Stimulated activated CD8-positive, alpha-beta memory T cell treated with anti-CD3 and anti-CD28 coated beads, Interleukin-7, amount 100 ng/mL, for 48 hours (primary cell): Measurements from ENCODE around the gene YJU2.
"Not testable (repeated sequence)": the region's sequence is repeated elsewhere in the genome, so short reads cannot be mapped to it uniquely, and the experiment has no call there.

Experiments
- DNase-seq, 2 donors: peaks; one replicate each; pipeline ENCODE4 v3.0.0-alpha.2; 2020; ENCODE audit warnings: low read depth in 1 of 2; ENCODE audit errors: extremely low read depth in 1 of 2

YJU2 gene

GRCh38 chr19:4227771-4228170, 19.1 kb upstream of the YJU2 start:
- no peak for DNase-seq

DNA sequence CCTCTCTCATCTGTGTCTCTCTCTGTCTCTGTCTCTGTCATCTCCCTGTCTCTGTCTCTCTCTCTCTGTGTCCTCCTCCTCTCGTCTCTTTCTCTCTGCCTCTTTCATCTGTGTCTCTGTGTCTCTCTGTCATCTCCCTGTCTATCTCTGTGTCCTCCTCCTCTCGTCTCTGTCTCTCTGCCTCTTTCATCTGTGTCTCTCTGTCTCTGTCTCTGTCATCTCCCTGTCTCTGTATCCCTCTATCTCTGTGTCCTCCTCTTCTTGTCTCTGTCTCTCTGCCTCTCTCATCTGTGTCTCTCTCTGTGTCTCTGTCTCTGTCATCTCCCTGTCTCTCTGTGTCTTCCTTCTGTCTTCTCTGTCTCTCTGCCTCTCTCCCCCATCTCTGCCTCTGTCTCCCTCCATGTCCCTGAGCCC, 18.1 kb upstream of the YJU2 start:
- DNase-seq: no peak

DNA sequence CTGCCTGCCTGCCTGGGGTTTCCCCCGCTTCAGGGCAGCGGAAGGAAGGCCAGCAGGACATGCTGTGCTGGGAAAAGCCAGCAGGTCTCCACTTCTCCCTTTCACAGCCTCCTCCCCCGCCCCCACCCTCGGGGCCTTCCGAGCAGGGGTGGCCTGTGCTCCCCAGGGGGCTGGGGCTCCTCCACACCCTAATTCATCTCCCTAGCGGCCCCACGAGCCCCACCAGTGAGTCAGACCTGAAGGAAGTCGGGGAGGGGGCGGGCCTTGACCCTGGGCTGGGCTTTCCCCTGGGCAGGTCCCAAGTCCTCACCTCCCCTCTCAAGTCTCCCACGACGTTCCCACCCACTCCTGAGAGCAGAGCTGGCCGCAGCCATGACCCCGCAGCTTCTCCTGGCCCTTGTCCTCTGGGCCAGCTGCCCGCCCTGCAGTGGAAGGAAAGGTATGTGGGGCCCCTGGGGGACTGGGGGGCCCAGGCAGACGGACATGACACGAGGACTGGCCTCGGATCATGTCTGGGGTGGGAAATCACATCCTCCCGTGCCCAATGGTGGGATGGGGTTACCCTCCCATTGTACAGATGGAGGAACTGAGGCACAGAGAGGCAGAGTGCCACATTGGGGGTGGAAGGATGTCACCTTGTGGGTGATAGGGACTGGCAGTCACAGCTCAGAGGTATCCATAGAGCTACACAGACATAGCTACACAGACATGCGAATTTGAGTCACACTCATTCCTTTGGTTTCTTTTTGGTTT, 17.5 kb upstream of the YJU2 start, which contains the start of gene EBI3:
EBI3 (plus strand) TSS at position 345 of the 753 bp plus-strand sequence; CDS start at position 373, 28 bp downstream.
- DNase-seq: peak; percentile 43 to 59

DNA sequence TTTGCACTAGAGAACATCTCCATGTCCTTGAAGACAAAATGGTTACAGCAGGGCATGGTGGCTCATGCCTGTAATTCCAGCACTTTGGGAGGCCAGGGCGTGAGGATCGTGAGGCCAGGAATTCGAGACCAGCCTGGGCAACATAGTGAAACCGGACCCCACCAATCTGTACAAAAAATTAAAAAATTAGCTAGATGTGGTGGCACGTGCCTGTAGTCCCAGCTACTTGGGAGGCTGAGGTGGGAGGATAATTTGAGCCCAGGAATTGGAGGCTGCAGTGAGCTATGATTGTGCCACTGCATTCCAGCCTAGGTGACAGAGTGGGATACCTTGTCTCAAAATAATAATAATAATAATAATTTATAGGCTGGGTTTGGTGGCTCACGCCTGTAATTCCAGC, 16.6 kb upstream of the YJU2 start:
- DNase-seq: not testable (repeated sequence)

- DNase-seq: not testable (repeated sequence)
Observed at GRCh38 chr19:4231521-4231920, 15.4 kb upstream of the YJU2 start.

DNA sequence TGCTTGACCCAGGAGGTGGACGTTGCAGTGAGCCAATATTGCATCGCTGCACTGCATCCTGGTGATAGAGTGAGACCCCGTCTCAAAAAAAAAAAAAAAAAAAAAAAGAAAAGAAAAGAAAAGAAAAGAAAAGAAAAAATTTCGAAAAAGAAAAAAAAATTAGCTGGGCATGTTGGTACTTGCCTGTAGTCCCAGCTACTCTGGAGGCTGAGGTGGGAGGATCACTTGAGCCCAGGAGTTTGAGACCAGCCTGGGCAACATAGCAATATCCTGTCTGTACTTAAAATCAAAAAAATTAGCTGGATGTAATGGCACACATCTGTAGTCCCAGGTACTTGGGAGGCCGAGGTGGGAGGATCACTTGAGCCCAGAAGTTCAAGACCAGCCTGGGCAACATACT, 14.7 kb upstream of the YJU2 start:
- DNase-seq: not testable (repeated sequence)

DNA sequence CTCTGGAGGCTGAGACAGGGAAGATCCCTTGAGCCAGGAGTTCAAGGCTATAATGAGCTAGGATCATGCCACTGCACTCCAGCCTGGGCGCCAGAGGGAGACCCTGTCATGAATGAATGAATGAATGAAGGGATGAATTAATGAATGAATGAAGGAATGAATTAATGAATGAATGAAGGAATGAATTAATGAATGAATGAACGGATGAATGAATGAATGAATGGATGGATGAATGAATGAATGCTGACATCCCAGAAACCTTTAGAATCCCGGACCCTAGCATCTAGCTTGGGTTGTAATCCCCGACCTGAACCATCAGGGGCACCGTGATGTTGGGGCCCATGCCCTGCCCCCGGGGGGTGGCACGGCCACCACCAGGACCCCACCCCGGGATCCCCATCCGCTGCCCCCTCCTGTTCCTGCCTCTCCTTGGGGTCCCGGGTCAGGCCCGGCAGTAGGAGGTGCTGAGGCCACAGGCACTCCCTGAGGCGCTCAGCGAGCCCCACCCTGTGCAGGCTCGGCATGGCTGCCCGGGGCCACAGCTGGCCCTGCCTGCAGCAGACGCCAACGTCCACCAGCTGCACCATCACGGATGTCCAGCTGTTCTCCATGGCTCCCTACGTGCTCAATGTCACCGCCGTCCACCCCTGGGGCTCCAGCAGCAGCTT, 14.1 kb upstream of the YJU2 start:
- no peak for DNase-seq

GRCh38 chr19:4233282-4233853, 13.5 kb upstream of the YJU2 start:
- DNase-seq: peak; percentile 41 to 62

DNA sequence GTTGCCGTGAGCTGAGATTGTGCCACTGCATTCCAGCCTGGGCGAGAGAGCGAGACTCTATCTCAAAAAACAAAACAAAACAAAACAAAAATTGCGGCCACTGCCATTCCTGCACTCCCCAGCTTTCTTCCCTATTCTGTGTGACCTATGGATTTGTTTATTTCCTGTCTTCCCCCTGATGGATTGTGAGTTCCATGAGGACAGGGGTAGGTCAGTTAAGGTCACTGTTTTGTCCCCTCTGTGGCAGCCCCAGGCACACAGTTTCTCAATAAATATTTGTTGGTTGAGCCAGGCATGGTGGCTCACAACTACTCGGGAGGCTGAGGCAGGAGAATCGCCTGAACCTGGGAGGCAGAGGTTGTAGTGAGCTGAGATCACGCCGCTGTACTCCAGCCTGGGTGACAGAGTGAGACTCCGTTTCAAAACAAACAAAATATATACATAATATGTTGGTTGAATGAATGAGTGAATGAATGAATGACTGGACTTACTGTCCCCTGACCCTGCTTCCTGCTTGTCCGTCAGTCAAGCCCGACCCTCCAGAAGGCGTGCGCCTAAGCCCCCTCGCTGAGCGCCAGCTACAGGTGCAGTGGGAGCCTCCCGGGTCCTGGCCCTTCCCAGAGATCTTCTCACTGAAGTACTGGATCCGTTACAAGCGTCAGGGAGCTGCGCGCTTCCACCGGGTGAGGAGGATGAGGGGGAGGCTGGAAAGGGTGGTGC, 12.6 kb upstream of the YJU2 start:
- no peak for DNase-seq

GRCh38 chr19:4234862-4235201, 12.0 kb upstream of the YJU2 start:
- no peak for DNase-seq

- not testable (repeated sequence) for DNase-seq
Observed at GRCh38 chr19:4237510-4237909, 9.4 kb upstream of the YJU2 start.

GRCh38 chr19:4238831-4239230, 8.0 kb upstream of the YJU2 start:
- no peak for DNase-seq

- no peak for DNase-seq
Observed at GRCh38 chr19:4241824-4242430, 5.0 kb upstream of the YJU2 start.

DNA sequence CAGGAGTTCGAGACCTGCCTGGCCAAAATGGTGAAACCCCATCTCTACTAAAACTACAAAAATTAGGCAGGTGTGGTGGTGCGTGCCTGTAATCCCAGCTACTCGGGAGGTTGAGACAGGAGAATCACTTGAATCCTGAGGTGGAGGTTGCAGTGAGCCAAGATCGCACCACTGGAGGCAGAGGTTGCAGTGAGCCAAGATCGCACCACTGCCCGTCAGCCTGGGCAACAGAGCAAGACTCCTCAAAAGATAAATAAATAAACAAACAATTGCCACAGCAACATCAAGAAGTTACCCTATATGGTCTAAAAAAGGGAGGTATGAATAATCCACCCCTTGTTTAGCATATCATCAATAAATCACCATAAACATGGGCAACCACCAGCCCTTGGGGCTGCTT, 942 bp upstream of the YJU2 start:
- not testable (repeated sequence) for DNase-seq

GRCh38 chr19:4256563-4256962, 9.7 kb downstream of the YJU2 start:
- DNase-seq: no peak

DNA sequence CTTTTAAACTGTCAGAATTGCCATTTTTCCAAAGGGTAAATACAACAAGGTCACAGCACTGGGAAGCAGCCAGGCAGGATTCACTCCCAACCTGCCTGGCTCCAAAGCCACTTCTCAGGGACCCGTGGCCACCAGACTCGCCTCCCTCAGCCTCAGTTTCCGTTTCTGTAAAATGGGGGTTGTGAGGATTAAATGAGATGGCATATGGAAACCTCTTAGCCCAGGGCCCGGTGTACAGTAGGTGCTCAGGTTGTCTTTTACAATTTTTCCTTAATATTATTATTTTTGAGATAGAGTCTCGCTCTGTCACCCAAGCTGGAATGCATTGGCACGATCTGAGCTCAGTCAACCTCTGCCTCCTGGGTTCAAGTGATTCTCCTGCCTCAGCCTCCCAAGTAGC, 10.1 kb downstream of the YJU2 start:
- DNase-seq: no peak

DNA sequence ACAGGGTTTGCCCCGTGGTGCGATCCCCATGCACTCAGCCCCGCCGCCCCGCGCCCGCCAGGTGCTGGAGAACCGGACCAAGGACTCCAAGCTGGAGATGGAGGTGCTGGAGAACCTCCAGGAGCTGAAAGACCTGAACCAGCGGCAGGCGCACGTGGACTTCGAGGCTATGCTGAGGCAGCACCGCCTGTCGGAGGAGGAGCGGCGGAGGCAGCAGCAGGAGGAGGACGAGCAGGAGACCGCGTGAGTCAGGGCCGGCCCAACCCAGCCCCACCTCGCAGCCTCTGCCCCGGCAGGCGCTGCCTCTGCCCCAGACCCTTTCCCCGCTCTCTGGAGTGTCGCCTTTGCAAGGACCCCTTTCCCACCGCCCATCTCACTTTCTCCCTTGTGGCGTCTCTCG, 11.3 kb downstream of the YJU2 start:
- no peak for DNase-seq

- DNase-seq: no peak
Observed at GRCh38 chr19:4260613-4261191, 13.8 kb downstream of the YJU2 start.

- no peak for DNase-seq
Observed at GRCh38 chr19:4264812-4265211, 17.9 kb downstream of the YJU2 start.

DNA sequence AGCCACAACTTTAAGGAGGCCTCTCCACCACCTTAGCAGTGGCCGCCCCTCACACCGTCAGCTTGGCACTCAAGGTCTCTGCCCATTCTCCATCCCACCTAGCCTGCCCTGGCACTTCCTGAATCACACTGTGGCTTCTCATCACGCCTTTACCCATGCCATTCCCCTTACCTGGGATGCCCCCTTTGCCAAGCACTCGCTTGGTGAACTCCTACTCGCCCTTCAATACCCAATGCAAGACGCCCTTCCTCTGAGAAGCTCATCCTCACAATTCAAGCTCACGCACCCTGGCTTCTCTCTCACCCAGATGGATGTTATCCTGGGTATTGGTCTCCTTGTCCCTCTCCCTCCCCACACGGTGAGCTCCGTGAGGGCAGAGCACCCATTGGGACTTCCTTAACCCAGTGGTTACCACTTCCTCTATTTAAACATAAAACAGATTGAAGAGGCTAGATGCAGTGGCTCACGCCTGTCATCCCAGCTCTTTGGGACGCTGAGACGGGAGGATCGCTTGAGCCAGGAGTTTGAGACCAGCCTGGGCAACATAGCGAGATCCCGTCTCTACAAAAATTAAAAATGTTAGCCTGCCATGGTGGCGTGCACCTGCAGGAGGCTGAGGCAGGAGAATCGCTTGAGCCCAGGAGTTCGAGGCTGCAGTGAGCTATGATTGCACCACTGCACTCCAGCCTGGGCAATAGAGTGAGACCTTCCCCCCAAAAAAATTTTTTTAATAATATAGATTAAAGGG, 19.5 kb downstream of the YJU2 start:
- DNase-seq: no peak
